ENCODE data around the gene CATSPER1. TPM values are rescaled to one million over a fixed set of nuclear protein-coding genes. Genes with fewer than 3 reads are reported as not detected.

The CATSPER1 gene
- total RNA-seq, 1 experiment from 2014 or later, result 4.2 TPM

GRCh38 chr11:66006891-66007176 is 19.4 kb downstream of the CATSPER1 start:
- POLR2A ChIA-PET (ENCODE audit: unreplicated experiment), result interaction anchor here (0.6 kb wide), 1 partner anchor 116 kb away, joined by 3 read pairs; the partner anchor contains the start of gene CCDC85B

GRCh38 chr11:66006134-66006890 is 20.0 kb downstream of the CATSPER1 start:
- intact Hi-C loops (cut with micrococcal nuclease; ENCODE audit: unreplicated experiment), result no loop called here
- CTCF ChIA-PET, result interaction anchor here (1.3 kb wide), 1 partner anchor 16 kb away, joined by 3 read pairs; no protein-coding TSS in a partner anchor
- peaks cover 12% of the 10 kb centered on the region; the same call in 1 of the 2 replicates for H3K36me3 ChIP-seq (ENCODE audit: low read depth)

More at GRCh38 chr11:66006891-66007176, 19.4 kb downstream of the CATSPER1 start:
- intact Hi-C loops (cut with micrococcal nuclease; ENCODE audit: unreplicated experiment), result no loop called here
- H3F3A ChIP-seq (ENCODE audit: insufficient read depth, low read depth), result peaks cover 67% of the 10 kb centered on the region
- no peak overlapping the region for H3K4me3 ChIP-seq
- no peak overlapping the region for H3K4me2 ChIP-seq
- H3K9me2 ChIP-seq (ENCODE audit: insufficient read depth), result no peaks in the 10 kb centered on the region
- peaks cover 12% of the 10 kb centered on the region; the same call in 1 of the 2 replicates for H3K36me3 ChIP-seq (ENCODE audit: low read depth)
- H3K79me2 ChIP-seq (ENCODE audit: low read depth), result peaks cover 23% of the 10 kb centered on the region
- TF ChIP-seq EZH2 (IDR thresholded peaks at IDR 0.05; ENCODE audit: low read depth), result no peak
- no peak for TF ChIP-seq CTCF (conservative IDR thresholded peaks at IDR 0.05)
- peak in 1 of 2 experiments; percentile 67 for DNase-seq
- H3K27me3 ChIP-seq (ENCODE audit: insufficient read depth, low read depth), result no peaks in the 10 kb centered on the region
- no peak overlapping the region for H2AFZ ChIP-seq
- no peaks in the 10 kb centered on the region for H3K9me3 ChIP-seq (ENCODE audit: insufficient read depth, low read depth)
- H4K20me1 ChIP-seq (ENCODE audit: insufficient read depth), result no peaks in the 10 kb centered on the region
- H3K4me1 ChIP-seq (replicated peaks; ENCODE audit: insufficient read depth), result peaks cover 28% of the 10 kb centered on the region
- CTCF ChIA-PET, result interaction anchor here (1.3 kb wide), 1 partner anchor 16 kb away, joined by 3 read pairs; no protein-coding TSS in a partner anchor
- BruUV-seq (replicated peaks), result no TSS peak
- H3K27ac ChIP-seq, result no peak overlapping the region

GRCh38 chr11:66004186-66004585 is 22.1 kb downstream of the CATSPER1 start:
- H3F3A ChIP-seq (ENCODE audit: insufficient read depth, low read depth), result peaks cover 62% of the 10 kb centered on the region
- H3K79me2 ChIP-seq (ENCODE audit: low read depth), result peaks cover 50% of the 10 kb centered on the region
- H2AFZ ChIP-seq, result no peak overlapping the region
- H3K9me3 ChIP-seq (ENCODE audit: insufficient read depth, low read depth), result no peaks in the 10 kb centered on the region
- no peak for DNase-seq
- H3K4me3 ChIP-seq, result no peak overlapping the region
- BruUV-seq (replicated peaks), result no TSS peak
- H3K27ac ChIP-seq, result no peak overlapping the region
- peaks cover 7% of the 10 kb centered on the region; the same call in 1 of the 2 replicates for H4K20me1 ChIP-seq (ENCODE audit: insufficient read depth)
- TF ChIP-seq EZH2 (IDR thresholded peaks at IDR 0.05; ENCODE audit: low read depth) (no peak), CTCF (conservative IDR thresholded peaks at IDR 0.05) (no peak)
- intact Hi-C loops (cut with micrococcal nuclease; ENCODE audit: unreplicated experiment), result no loop called here
- POLR2A ChIA-PET (ENCODE audit: unreplicated experiment), result no interaction called here
- no peak overlapping the region for H3K4me2 ChIP-seq
- H3K27me3 ChIP-seq (ENCODE audit: insufficient read depth, low read depth), result no peaks in the 10 kb centered on the region
- H3K36me3 ChIP-seq (ENCODE audit: low read depth), result peaks cover 23% of the 10 kb centered on the region
- no peaks in the 10 kb centered on the region for H3K9me2 ChIP-seq (ENCODE audit: insufficient read depth)
- peaks cover 23% of the 10 kb centered on the region for H3K4me1 ChIP-seq (replicated peaks; ENCODE audit: insufficient read depth)
- CTCF ChIA-PET, result no interaction called here

More at GRCh38 chr11:66006134-66006890, 20.0 kb downstream of the CATSPER1 start:
- Histone ChIP-seq H3K27ac (no peak overlapping the region), H3K4me1 (replicated peaks; ENCODE audit: insufficient read depth) (peaks cover 23% of the 10 kb centered on the region), H3K27me3 (ENCODE audit: insufficient read depth, low read depth) (no peaks in the 10 kb centered on the region), H3K4me3 (no peak overlapping the region), H3F3A (ENCODE audit: insufficient read depth, low read depth) (peaks cover 67% of the 10 kb centered on the region), H2AFZ (no peak overlapping the region), H3K79me2 (ENCODE audit: low read depth) (peaks cover 28% of the 10 kb centered on the region), H4K20me1 (ENCODE audit: insufficient read depth) (no peaks in the 10 kb centered on the region), H3K9me2 (ENCODE audit: insufficient read depth) (no peaks in the 10 kb centered on the region), H3K9me3 (ENCODE audit: insufficient read depth, low read depth) (no peaks in the 10 kb centered on the region), H3K4me2 (no peak overlapping the region)
- no TSS peak for BruUV-seq (replicated peaks)
- POLR2A ChIA-PET (ENCODE audit: unreplicated experiment), result no interaction called here
- no peak for DNase-seq
- TF ChIP-seq EZH2 (IDR thresholded peaks at IDR 0.05; ENCODE audit: low read depth) (no peak), CTCF (conservative IDR thresholded peaks at IDR 0.05) (no peak)
